Measurements from ENCODE around the gene ELAPOR2. TPM values are rescaled to one million over a fixed set of nuclear protein-coding genes. Genes with fewer than 3 reads are reported as not detected.

The ELAPOR2 gene
- total RNA-seq, 3 donors from 2014 or later, result 14.4 to 38.1 (median 34.7) TPM

- Histone ChIP-seq H3K4me1 (no peaks in the 10 kb centered on the region), H3K27me3 (no peaks in the 10 kb centered on the region), H3K27ac (no peak overlapping the region), H3K9me3 (no peaks in the 10 kb centered on the region), H3K4me3 (no peak overlapping the region), H3K36me3 (no peaks in the 10 kb centered on the region)
- intact Hi-C loops (cut with DNase I; ENCODE audit: low total_unique reads), result no loop called here
- TF ChIP-seq CTCF (IDR thresholded peaks at IDR 0.05), result no peak
- no peak for TF ChIP-seq POLR2A (IDR thresholded peaks at IDR 0.05)
- DNase-seq (ENCODE audit: low spot score in 2 of 2), result no peak
Observed at GRCh38 chr7:87028636-87029035, 30.8 kb downstream of the ELAPOR2 start.

- no peak overlapping the region for H3K27ac ChIP-seq
- intact Hi-C loops (cut with DNase I; ENCODE audit: low total_unique reads), result no loop called here
- no peak for DNase-seq (ENCODE audit: low spot score in 2 of 2)
- H3K27me3 ChIP-seq, result no peaks in the 10 kb centered on the region
- no peaks in the 10 kb centered on the region for H3K9me3 ChIP-seq
- H3K4me1 ChIP-seq, result no peaks in the 10 kb centered on the region
- no peaks in the 10 kb centered on the region for H3K36me3 ChIP-seq
- TF ChIP-seq POLR2AphosphoS5 (IDR thresholded peaks at IDR 0.05) (no peak), POLR2A (IDR thresholded peaks at IDR 0.05) (no peak), CTCF (IDR thresholded peaks at IDR 0.05) (no peak)
- H3K4me3 ChIP-seq, result no peak overlapping the region
Observed at GRCh38 chr7:87027900-87028299, 31.6 kb downstream of the ELAPOR2 start.

DNA sequence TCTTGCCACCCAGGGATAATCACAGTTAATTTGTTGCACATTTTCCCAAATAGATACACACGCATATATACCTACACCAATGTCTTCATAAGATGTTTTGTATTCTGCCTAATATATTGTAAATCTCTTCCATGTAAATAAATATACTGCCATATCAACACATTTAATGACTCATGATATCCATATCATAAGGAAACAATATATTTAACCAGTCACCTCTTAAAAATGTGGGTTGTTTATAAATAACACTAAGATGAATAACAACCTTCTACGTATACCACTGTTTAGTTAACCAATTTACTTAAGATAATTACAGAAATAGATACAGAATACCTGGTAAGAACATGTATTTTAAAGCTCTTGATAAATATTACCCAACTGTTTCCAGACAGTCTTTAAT, 38.2 kb downstream of the ELAPOR2 start:
- DNase-seq (ENCODE audit: low spot score in 2 of 2), result no peak
- Histone ChIP-seq H3K27ac (no peak overlapping the region), H3K9me3 (no peaks in the 10 kb centered on the region), H3K4me3 (no peak overlapping the region), H3K36me3 (no peaks in the 10 kb centered on the region), H3K27me3 (no peaks in the 10 kb centered on the region), H3K4me1 (no peaks in the 10 kb centered on the region)
- intact Hi-C loops (cut with DNase I; ENCODE audit: low total_unique reads), result no loop called here
- TF ChIP-seq POLR2A (IDR thresholded peaks at IDR 0.05) (no peak), POLR2AphosphoS5 (IDR thresholded peaks at IDR 0.05) (no peak), CTCF (IDR thresholded peaks at IDR 0.05) (no peak)

DNA sequence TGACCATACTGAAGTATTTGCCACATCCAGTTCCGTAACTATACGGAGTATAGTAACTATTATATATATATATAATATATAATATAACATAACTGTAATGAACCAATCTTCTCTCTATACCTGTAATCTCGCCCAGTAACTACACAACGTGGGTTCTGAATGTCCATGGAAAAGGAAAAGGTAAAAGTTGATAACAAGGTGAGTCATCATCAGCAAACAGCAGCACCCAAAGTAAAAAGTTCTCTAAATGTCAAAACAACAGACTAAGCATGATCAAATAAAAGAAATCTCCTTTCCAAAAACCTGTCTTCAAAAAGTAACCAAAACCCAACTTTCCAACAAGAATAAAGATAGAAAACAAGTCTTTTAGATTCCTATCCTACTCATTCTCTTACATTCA, 42.8 kb downstream of the ELAPOR2 start:
- no peaks in the 10 kb centered on the region for H3K4me1 ChIP-seq
- no peak for TF ChIP-seq POLR2A (IDR thresholded peaks at IDR 0.05)
- TF ChIP-seq POLR2AphosphoS5 (IDR thresholded peaks at IDR 0.05), result no peak
- no peak for TF ChIP-seq CTCF (IDR thresholded peaks at IDR 0.05)
- H3K36me3 ChIP-seq, result no peaks in the 10 kb centered on the region
- H3K9me3 ChIP-seq, result no peaks in the 10 kb centered on the region
- DNase-seq (ENCODE audit: low spot score in 2 of 2), result no peak
- H3K27me3 ChIP-seq, result no peaks in the 10 kb centered on the region
- H3K27ac ChIP-seq, result no peak overlapping the region
- intact Hi-C loops (cut with DNase I; ENCODE audit: low total_unique reads), result no loop called here
- no peak overlapping the region for H3K4me3 ChIP-seq

DNA sequence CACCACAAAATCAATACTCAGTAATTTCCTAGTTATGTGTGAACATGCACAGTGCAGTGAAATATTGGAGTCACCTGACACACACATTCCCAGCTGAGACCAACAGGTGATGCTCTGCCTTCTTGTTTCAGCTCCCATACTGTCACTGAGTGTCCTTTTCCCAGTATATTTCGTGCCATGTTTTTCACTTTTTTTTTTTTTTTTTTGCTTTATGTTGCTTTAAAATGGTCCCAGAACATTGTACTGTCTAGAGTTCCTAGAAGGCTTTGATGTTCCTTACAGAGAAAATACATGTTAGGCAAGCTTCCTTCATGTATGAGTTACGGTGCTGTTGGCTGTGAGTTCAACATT, 45.6 kb downstream of the ELAPOR2 start:
- no peaks in the 10 kb centered on the region for H3K27me3 ChIP-seq
- no peak overlapping the region for H3K4me3 ChIP-seq
- no peak overlapping the region for H3K27ac ChIP-seq
- TF ChIP-seq POLR2AphosphoS5 (IDR thresholded peaks at IDR 0.05), result no peak
- TF ChIP-seq CTCF (IDR thresholded peaks at IDR 0.05), result no peak
- no peak for TF ChIP-seq POLR2A (IDR thresholded peaks at IDR 0.05)
- DNase-seq (ENCODE audit: low spot score in 2 of 2), result no peak
- H3K9me3 ChIP-seq, result no peaks in the 10 kb centered on the region
- no peaks in the 10 kb centered on the region for H3K36me3 ChIP-seq
- intact Hi-C loops (cut with DNase I; ENCODE audit: low total_unique reads), result no loop called here
- H3K4me1 ChIP-seq, result no peaks in the 10 kb centered on the region
